Measurements from ENCODE around the gene HAUS3. TPM values are rescaled to one million over a fixed set of nuclear protein-coding genes. Genes with fewer than 3 reads are reported as not detected.

HAUS3 gene
- total RNA-seq, 1 experiment from 2014 or later = 11.9 TPM

- DNase-seq (ENCODE audit: low spot score) (no peak), ATAC-seq (no peak)
- ChIA-PET POLR2A (interaction anchor here (0.5 to 0.9 kb wide), 3 partner anchors 24 to 574 kb away, joined by 3 to 5 read pairs (median 5); partner anchors contain the start of genes HAUS3 and POLN), CTCF (interaction anchor here (0.9 kb wide), 1 partner anchor 176 kb away, joined by 3 read pairs; no protein-coding TSS in a partner anchor)
- H3K27me3 Mint-ChIP-seq (ENCODE audit: low read depth) = peaks cover 7% of the 10 kb centered on the region
- H3K27ac Mint-ChIP-seq = no peak overlapping the region
- H3K4me1 Mint-ChIP-seq = peaks cover 9% of the 10 kb centered on the region
- no peaks in the 10 kb centered on the region for H3K9me3 Mint-ChIP-seq
- no peak overlapping the region for H3K4me3 Mint-ChIP-seq
- TF ChIP-seq ZNF138 (CRISPR knock-in tag; conservative IDR thresholded peaks at IDR 0.05) = no peak
- no peak for TF ChIP-seq OVOL2 (CRISPR knock-in tag; IDR thresholded peaks at IDR 0.05; ENCODE audit: borderline replicate concordance)
- no peaks in the 10 kb centered on the region for H3K36me3 Mint-ChIP-seq
Measured at GRCh38 chr4:2265113-2266110, 23.5 kb upstream of the HAUS3 start.

DNA sequence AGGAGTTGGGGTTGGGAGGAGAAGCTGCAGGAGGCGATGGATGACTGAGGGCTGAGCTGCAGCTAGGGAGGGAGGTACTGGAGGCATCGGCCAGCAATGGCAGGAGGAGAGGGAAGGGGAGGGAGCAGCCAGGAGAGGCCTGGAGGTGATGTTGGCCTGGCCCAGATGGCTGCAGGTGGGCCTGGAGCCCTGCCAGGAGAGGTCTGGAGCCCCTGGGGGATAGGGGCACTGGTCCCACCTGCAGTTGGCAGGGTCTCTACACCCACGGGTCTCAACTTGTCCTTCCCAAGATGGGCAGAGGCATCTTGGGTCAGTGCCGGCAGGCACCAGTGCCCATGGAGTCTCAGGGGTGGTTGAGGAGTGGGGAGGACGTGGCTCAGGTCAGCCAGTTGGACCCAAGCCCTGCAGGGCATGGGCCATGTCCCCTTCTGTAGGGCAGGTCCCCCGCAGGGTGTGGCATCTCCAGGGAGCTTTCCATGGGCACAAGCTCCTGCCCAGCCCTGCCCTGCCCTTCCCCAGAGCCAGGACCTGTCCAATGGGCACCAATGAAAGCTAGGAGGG, 22.6 kb upstream of the HAUS3 start:
- no peaks in the 10 kb centered on the region for H3K9me3 Mint-ChIP-seq
- H3K4me1 Mint-ChIP-seq = peaks cover 8% of the 10 kb centered on the region
- peaks cover 7% of the 10 kb centered on the region for H3K27me3 Mint-ChIP-seq (ENCODE audit: low read depth)
- no peak overlapping the region for H3K27ac Mint-ChIP-seq
- H3K4me3 Mint-ChIP-seq = no peak overlapping the region
- no peak for DNase-seq (ENCODE audit: low spot score)
- no peak for ATAC-seq
- TF ChIP-seq IRF2 (CRISPR knock-in tag; IDR thresholded peaks at IDR 0.05; ENCODE audit: borderline replicate concordance, low read depth) (no peak), CREB1 (CRISPR knock-in tag; IDR thresholded peaks at IDR 0.05) (no peak), ZNF219 (CRISPR knock-in tag; IDR thresholded peaks at IDR 0.05; ENCODE audit: borderline replicate concordance) (no peak), TCF7 (CRISPR knock-in tag; IDR thresholded peaks at IDR 0.05; ENCODE audit: low read depth) (no peak), JUN (CRISPR knock-in tag; IDR thresholded peaks at IDR 0.05) (no peak), ZNF671 (CRISPR knock-in tag; IDR thresholded peaks at IDR 0.05) (no peak), NFYB (CRISPR knock-in tag; conservative IDR thresholded peaks at IDR 0.05; ENCODE audit: low read depth) (no peak), MYBL2 (CRISPR knock-in tag; IDR thresholded peaks at IDR 0.05) (no peak), PRDM15 (CRISPR knock-in tag; IDR thresholded peaks at IDR 0.05) (no peak)
- TF ChIP-seq, protein P1, sequence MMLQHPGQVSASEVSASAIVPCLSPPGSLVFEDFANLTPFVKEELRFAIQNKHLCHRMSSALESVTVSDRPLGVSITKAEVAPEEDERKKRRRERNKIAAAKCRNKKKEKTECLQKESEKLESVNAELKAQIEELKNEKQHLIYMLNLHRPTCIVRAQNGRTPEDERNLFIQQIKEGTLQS (CRISPR knock-in tag; conservative IDR thresholded peaks at IDR 0.05) = no peak
- TF ChIP-seq, protein P2, sequence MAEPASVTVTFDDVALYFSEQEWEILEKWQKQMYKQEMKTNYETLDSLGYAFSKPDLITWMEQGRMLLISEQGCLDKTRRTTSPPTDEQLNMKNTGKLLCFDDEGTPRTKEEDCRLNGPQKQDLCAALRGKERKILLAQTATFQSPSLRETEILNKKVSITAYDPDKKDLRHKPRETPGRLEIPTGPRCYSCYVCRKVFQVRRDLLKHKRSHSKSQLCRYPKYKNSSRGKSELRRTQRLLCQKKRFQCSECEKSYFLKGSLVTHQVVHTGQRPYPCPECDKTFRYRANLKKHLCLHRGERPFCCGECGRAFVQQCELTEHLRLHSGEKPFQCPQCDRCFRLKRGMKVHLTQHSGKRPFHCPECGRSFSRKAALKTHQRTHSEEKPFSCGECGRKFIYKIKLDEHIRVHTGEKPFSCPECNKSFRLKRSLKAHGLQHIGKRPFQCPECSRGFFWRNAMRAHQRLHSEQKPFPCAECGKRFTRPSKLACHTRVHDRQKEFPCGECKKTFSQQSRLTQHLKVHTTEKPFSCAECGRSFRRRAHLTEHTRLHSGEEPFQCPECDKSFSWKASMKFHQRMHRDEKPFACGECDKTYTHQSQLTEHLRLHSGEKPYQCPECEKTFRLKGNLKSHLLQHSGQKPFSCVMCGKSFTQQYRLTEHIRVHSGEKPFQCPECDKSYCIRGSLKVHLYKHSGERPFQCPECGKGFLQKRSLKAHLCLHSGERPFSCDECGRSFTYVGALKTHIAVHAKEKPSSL (CRISPR knock-in tag; conservative IDR thresholded peaks at IDR 0.05) = no peak
- TF ChIP-seq, protein P3, sequence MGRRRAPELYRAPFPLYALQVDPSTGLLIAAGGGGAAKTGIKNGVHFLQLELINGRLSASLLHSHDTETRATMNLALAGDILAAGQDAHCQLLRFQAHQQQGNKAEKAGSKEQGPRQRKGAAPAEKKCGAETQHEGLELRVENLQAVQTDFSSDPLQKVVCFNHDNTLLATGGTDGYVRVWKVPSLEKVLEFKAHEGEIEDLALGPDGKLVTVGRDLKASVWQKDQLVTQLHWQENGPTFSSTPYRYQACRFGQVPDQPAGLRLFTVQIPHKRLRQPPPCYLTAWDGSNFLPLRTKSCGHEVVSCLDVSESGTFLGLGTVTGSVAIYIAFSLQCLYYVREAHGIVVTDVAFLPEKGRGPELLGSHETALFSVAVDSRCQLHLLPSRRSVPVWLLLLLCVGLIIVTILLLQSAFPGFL (CRISPR knock-in tag; IDR thresholded peaks at IDR 0.05; ENCODE audit: borderline replicate concordance) = no peak
- POLR2A ChIA-PET = no interaction called here
- H3K36me3 Mint-ChIP-seq = no peaks in the 10 kb centered on the region
- CTCF ChIA-PET = no interaction called here

Measured in WTC11 (cell line).